GM12801 (cell line): ENCODE data around the gene HTRA1.

Source experiments
- CTCF ChIP-seq: IDR thresholded peaks from one replicate; pipeline ENCODE4 v1.5.1; 2011; ENCODE audit warnings: control low read depth; ENCODE audit not compliant: insufficient read length; ENCODE audit errors: extremely low read depth

HTRA1 gene

DNA sequence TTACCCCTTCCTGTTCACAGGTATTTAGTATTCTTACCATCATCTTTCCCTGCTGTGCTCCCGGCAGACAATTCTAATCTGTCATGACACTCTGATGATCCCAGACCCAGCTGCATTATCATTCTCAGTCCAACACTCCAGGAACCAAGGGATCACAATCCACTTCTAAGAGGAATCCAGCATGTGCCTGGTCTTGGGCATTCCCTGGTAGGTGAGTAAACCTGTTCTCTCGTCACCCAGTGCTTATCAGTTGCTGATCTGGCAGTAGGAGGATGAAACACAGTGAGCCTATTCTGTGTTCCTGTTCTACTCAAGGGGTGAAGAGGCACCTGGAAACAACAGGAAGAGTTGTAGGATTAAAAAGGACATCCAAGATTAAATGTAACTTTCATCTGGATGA is 97.9 kb downstream of the HTRA1 start:
- TF ChIP-seq CTCF, result no peak

- no peak for TF ChIP-seq CTCF
Measured at GRCh38 chr10:122560279-122560804, 99.0 kb downstream of the HTRA1 start, which contains the start of gene DMBT1. TSS of gene DMBT1 (plus strand) at chr10:122560754. CDS start at chr10:122560771, 17 bp downstream.

- no peak for TF ChIP-seq CTCF
Measured at GRCh38 chr10:122561212-122561611, 99.9 kb downstream of the HTRA1 start.

DNA sequence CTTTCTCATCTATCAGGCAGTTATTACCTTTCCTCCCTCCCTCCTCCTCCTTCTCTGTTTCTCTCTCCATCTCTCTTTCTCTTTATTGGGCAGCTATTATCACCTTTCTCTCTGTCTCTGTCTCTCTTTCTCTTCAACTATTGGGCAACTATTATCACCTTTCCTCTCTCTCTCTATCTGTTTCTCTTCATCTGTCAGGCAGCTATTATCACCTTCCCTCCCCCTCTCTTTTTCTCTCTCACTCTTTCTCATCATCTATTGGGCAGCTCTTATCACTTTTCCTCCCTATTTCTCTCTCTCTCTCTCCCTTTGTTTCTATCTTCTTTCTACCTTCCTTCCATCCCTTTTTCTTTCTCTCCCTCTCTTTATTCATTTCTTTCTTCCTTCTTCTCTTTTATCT is 100.4 kb downstream of the HTRA1 start:
- no peak for TF ChIP-seq CTCF
